ENCODE results near the gene MYL7.

- TF ChIP-seq CTCF (IDR thresholded peaks at IDR 0.05) = no peak
- no peak for TF ChIP-seq POLR2AphosphoS5 (IDR thresholded peaks at IDR 0.05)
Observed at GRCh38 chr7:44144426-44144967, 3.4 kb upstream of the MYL7 start.
